Head of caudate nucleus (tissue), 42 donors: ENCODE measurements around the gene CCT6B.
"Not testable (repeated sequence)": the region's sequence is repeated elsewhere in the genome, so short reads cannot be mapped to it uniquely, and the experiment has no call there.

Experiments
- DNase-seq, 42 donors: peaks; one replicate each; pipeline versions ENCODE4 v3.0.0 to v3.0.0-alpha.2; 2020 to 2021; ENCODE audit warnings: mixed read lengths in 7 of 42
- intact Hi-C: fragments of 100-400 bp; cut with DNase I; formaldehyde crosslinking; loops from one replicate; pipeline ENCODE4 v1.15.0; 2022

Gene CCT6B

DNA sequence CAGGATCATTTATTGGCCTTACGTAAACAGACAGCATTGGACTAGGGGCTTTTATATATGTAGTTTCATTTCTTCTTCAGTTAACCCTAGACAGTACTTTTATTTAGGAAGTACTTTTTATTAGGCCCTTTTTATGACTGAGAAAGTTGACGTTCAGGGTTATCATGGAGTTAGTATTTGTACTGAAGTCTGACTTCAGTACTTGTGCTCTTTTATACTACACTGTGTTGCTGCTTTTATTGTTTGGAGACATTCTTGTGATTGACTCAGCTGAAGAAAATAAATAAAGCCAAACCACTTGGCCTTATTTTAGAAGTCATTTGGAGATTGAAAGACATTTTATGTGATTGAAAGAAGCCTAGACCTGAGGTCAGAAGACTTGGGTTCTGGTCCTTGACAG, 26.0 kb upstream of the CCT6B start:
- intact Hi-C loops = no loop called here
- no peak for DNase-seq

DNA sequence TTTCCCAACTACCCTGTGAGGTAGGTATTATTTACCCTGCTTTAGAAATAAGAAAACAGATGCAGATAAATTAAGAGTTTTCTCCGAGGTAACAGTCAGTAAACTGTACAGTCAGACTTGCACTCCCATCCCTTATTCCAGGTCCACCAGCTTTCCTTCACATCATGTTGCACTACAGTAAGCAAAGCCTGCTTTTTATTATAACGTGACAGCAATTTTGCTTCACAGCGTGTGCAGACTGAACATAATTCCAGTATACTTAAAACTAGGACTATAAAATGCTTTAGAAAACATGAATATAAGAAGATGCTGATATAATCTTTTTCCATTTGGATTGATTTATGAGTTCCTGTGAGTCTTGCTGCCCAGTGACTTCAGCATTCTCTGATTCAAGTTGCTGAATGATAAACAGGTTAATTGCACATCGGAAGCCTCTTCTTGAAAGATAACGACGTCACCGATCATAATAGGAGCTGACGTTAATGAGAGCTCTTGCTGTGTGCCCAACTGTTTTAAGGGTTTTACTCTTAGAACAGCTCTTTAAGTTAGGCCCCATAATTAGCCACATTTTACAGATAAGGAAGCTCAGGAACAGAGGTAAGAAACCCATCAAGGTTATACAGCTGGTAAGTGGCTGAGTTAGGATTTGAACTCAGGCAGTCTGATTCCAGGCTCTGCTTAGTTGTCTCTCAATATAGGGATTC, 20.4 kb upstream of the CCT6B start:
- DNase-seq = no peak
- intact Hi-C loops = loop anchor here (1.0 to 5.0 kb wide), 3 partner anchors 12 to 106 kb away; partner anchors contain the start of genes CCT6B and ZNF830

DNA sequence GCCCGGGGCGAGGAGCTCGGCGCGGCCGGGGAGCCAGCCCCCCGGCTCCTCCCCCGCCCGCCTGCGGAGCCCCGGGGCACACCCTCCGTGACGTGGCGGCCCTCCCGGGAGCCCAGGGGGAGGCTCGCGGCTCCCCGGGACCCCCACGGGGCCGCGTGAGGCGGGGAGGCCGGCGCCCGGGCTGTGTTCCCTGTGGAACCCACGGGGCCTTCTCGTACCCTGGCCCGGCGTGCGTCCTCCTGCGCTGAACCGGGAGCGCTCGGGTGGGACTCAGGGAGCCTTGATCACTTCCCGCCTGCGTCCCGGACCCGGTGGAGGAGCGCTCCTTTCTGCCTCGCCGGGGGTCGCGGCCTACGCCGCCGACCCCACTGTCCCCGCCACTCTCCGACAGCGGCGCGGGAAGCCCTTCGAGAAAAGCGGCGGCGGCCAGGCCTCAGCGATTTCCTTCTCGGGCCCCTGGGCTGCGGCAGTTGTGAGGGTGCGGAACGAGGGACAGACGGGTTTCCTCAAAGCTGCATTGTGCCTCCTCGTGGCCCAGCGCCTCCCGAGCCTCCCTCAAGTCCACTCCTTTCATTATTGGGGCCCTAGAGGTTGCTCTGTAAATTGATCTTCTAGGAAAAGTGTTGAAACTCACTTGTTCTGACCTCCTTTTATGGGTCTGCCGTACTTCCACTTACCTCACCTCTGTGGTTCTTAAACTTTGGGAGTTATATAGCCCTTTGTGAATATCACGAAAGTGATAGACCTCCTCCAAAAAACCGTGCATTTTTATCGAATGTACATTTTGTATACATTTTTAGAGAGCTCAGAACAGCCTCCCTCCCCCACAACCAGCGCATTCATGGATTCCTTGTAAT, 19.6 kb upstream of the CCT6B start:
- intact Hi-C loops = loop anchor here (1.0 to 5.0 kb wide), 3 partner anchors 12 to 106 kb away; partner anchors contain the start of genes CCT6B and ZNF830

GRCh38 chr17:34980353-34980680, 19.1 kb upstream of the CCT6B start, which contains the start of gene LIG3:
LIG3 (plus strand) TSS chr17:34980512; CDS start chr17:34983006, 2,494 bp downstream.
- intact Hi-C loops = loop anchor here (2.0 to 5.0 kb wide), 2 partner anchors 20 to 107 kb away; partner anchors contain the start of genes CCT6B and ZNF830

More for the DNA sequence above, 19.6 kb upstream of the CCT6B start:
- DNase-seq = peak; percentile 26 to 91 (median 80)

GRCh38 chr17:34979650-34980352, 18.5 kb upstream of the CCT6B start:
- intact Hi-C loops = loop anchor here (2.0 to 5.0 kb wide), 2 partner anchors 19 to 108 kb away; partner anchors contain the start of genes CCT6B and ZNF830
- DNase-seq = peak in 2 of 42 donors; percentile 11 to 41

More at GRCh38 chr17:34980353-34980680, 19.1 kb upstream of the CCT6B start, which contains the start of gene LIG3:
- peak; percentile 85 to 97 (median 93) for DNase-seq

GRCh38 chr17:34979153-34979552, 17.9 kb upstream of the CCT6B start:
- DNase-seq = no peak
- intact Hi-C loops = no loop called here

- intact Hi-C loops = no loop called here
- no peak for DNase-seq
These were observed 13.8 kb upstream of the CCT6B start for GRCh38 chr17:34974794-34975785.

- intact Hi-C loops = no loop called here
- DNase-seq = no peak
These were observed 12.9 kb upstream of the CCT6B start for GRCh38 chr17:34974179-34974578.

DNA sequence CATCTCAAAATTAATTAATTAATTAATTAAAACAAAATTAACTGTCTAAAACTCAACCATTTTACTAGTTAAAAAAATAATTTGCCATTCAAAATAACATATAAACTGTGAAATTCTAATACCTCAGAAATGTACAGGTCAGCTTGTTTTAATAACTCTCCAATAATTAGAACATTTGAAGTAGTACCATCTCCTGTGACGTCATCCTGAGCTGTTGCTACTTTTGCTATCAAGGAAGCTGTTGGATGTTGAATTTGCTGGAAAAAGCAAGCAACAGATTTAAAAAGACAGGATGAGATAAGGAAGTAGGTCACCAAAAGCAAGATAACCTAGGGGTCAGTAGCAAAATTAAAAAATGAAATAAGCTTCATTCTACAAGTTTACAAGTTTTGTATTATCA, 2.8 kb downstream of the CCT6B start:
- DNase-seq = no peak
- intact Hi-C loops = no loop called here

- DNase-seq, intact Hi-C loops: not testable (repeated sequence)
These were observed 10.5 kb downstream of the CCT6B start for GRCh38 chr17:34950780-34951179.

DNA sequence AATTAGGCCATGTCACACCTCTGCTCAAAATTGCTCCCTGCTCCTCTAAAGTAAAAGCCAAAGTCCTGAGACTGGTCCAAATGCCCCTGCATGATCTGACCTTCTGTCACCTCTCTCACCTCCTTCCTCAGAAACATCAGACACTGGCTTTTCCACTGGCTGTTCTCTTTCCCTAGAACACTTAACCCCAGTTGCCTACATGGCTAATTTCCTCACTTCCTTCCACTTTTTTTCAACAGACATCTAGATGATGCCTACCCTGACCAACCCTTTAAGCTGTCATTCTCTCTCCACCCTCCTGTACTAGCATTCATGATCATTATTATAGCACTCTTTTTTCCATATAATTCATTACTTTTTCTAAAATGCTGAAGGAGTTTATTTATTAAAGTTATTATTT, 31.0 kb downstream of the CCT6B start:
- intact Hi-C loops = no loop called here
- no peak for DNase-seq

GRCh38 chr17:34926661-34927060, 34.6 kb downstream of the CCT6B start:
- intact Hi-C loops = no loop called here
- no peak for DNase-seq

DNA sequence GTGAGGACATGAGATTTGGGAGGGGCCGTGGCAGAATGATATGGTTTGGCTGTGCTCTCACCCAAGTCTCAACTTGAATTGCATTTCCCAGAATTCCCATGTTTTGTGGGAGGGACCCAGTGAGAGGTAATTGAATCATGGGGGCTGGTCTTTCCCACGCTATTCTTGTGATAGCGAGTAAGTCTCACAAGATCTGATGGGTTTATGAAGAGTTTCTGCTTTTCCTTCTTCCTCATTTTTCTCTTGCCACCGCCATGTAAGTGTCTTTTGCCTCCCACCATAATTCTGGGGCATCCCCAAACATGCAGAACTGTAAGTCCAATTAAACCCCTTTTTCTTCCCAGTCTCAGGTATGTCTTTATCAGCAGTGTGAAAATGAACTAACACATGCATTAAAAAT, 40.6 kb downstream of the CCT6B start:
- intact Hi-C loops = no loop called here
- no peak for DNase-seq

DNA sequence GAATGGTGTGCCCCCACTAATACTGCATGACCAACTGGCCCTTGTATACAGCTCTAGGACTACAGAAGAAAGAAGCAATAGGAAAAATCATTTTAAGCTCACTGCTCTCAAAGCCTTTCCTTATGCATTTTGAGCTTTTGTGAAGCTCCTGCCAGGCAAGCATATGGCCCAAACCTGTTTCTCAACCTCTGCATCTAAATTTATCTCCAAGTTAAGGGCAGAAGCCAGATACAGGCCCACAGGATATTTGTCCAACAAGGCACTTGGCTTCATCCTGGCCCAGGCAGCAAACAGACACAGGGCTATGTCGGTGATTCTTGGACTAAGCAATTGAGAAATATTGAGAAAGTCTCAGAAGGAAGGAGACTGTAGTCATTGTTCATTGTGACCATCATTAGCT, 43.9 kb downstream of the CCT6B start:
- intact Hi-C loops = no loop called here
- DNase-seq = no peak

- no peak for DNase-seq
- intact Hi-C loops = no loop called here
These were observed 45.1 kb downstream of the CCT6B start for GRCh38 chr17:34916120-34916519.

- DNase-seq = no peak
- intact Hi-C loops = no loop called here
These were observed 48.3 kb downstream of the CCT6B start for GRCh38 chr17:34913001-34913400.

- intact Hi-C loops = no loop called here
- no peak for DNase-seq
These were observed 52.2 kb downstream of the CCT6B start for GRCh38 chr17:34909040-34909439.

- intact Hi-C loops = no loop called here
- DNase-seq = peak in 1 of 42 donors; percentile 0
These were observed 58.3 kb downstream of the CCT6B start for GRCh38 chr17:34902831-34903547.
